SH-SY5Y (cell line): ENCODE results near the gene WDR7.

Experiments used
- GATA2 ChIP-seq: IDR thresholded peaks from 2 replicates; pipeline ENCODE4 v1.6.1; 2011; ENCODE audit warnings: mild to moderate bottlenecking, low read depth, low read length
- GATA3 ChIP-seq: IDR thresholded peaks from 2 replicates; pipeline ENCODE4 v1.6.1; 2011; ENCODE audit warnings: low read depth, mild to moderate bottlenecking, low read length, moderate library complexity

GRCh38 chr18:57014772-57015413, 363.7 kb downstream of the WDR7 start:
- no peak for TF ChIP-seq GATA3
- no peak for TF ChIP-seq GATA2
